Measurements from ENCODE around the gene RBM26. TPM values are rescaled to one million over a fixed set of nuclear protein-coding genes. Genes with fewer than 3 reads are reported as not detected.

Gene RBM26
- total RNA-seq, 1 experiment from 2014 or later = 70.5 TPM

- Histone ChIP-seq H3K79me2 (ENCODE audit: insufficient read depth, low read length) (no peaks in the 10 kb centered on the region), H2BK20ac (ENCODE audit: low read depth, low read length, poor library complexity, severe bottlenecking) (no peak overlapping the region), H2BK5ac (ENCODE audit: insufficient read length, low read length) (no peak overlapping the region), H3K56ac (ENCODE audit: insufficient read length, low read depth, low read length) (no peak overlapping the region), H2AFZ (ENCODE audit: low read length) (no peak overlapping the region), H3K27me3 (ENCODE audit: insufficient read depth, low read length) (no peaks in the 10 kb centered on the region), H3K4ac (ENCODE audit: low read depth, low read length) (no peak overlapping the region), H3K9me3 (ENCODE audit: control insufficient read depth, low read depth, low read length) (no peaks in the 10 kb centered on the region), H2BK15ac (ENCODE audit: low read depth, low read length) (no peak overlapping the region), H3K27ac (ENCODE audit: insufficient read length, low read depth, low read length) (no peak overlapping the region), H3T11ph (ENCODE audit: low read length) (no peak overlapping the region), H3K4me1 (ENCODE audit: insufficient read depth, low read length) (no peaks in the 10 kb centered on the region), H4K5ac (ENCODE audit: insufficient read length, low read depth, low read length) (no peak overlapping the region), H3K9ac (ENCODE audit: extremely low read depth, insufficient read length, low read length) (no peak overlapping the region), H2BK12ac (ENCODE audit: insufficient read length, low read depth, low read length) (no peak overlapping the region), H3K79me1 (ENCODE audit: insufficient read depth, low read depth, low read length, poor library complexity, severe bottlenecking) (no peaks in the 10 kb centered on the region), H4K91ac (ENCODE audit: insufficient read length, low read depth, low read length) (no peak overlapping the region), H3K14ac (ENCODE audit: insufficient read depth, low read length) (no peak overlapping the region), H3K23me2 (ENCODE audit: insufficient read length, low read depth, low read length, poor library complexity, severe bottlenecking) (no peaks in the 10 kb centered on the region), H4K20me1 (ENCODE audit: control insufficient read depth, insufficient read depth, insufficient read length) (no peaks in the 10 kb centered on the region), H2BK120ac (ENCODE audit: low read depth, low read length, poor library complexity, severe bottlenecking) (no peak overlapping the region), H3K18ac (ENCODE audit: insufficient read length, low read depth, low read length) (no peak overlapping the region), H3K23ac (ENCODE audit: insufficient read length, low read depth, low read length) (no peak overlapping the region), H4K8ac (replicated peaks; ENCODE audit: insufficient read length, low read depth, low read length) (no peak overlapping the region), H3K4me2 (ENCODE audit: insufficient read depth, insufficient read length, low read length) (no peak overlapping the region), H2AK5ac (ENCODE audit: insufficient read length, low read length) (no peak overlapping the region)
- peaks cover 5 to 21% (median 7%) of the 10 kb centered on the region in 3 experiments; a peak in 6 of 7 replicates for H3K36me3 Mint-ChIP-seq (ENCODE audit: insufficient read depth in 1 of 3, low read depth in 3 of 3)
- TF ChIP-seq CTCF (conservative IDR thresholded peaks at IDR 0.05) = no peak
- H3K27me3 Mint-ChIP-seq (ENCODE audit: low read depth) = no peaks in the 10 kb centered on the region
- H3K27ac Mint-ChIP-seq = peak overlapping the region in 1 of 3 experiments; percentile 6; a peak in 1 of 7 replicates
- peaks cover 0 to 3% of the 10 kb centered on the region in 2 experiments; a peak in 1 of 4 replicates for H3K4me1 Mint-ChIP-seq
- DNase-seq = no peak
- WGBS (ENCODE audit: extremely low coverage, insufficient read length, low lambda C conversion rate) = no CpG with 5 or more reads among the region's 3 CpGs
- no peaks in the 10 kb centered on the region for H3K9me3 Mint-ChIP-seq
- no peak overlapping the region for H3K4me3 Mint-ChIP-seq
Measured at GRCh38 chr13:79314652-79315051, 91.4 kb downstream of the RBM26 start.
